HG02678 (cell line): ENCODE measurements around the gene GAS7.
"Not testable (repeated sequence)": the region's sequence is repeated elsewhere in the genome, so short reads cannot be mapped to it uniquely, and the experiment has no call there.

Source experiments
- ATAC-seq: cut with Tn5 transposase; IDR thresholded peaks from one replicate; pipeline ENCODE4 v1.9.1; 2021; ENCODE audit warnings: mild to moderate bottlenecking, moderate library complexity; ENCODE audit not compliant: unreplicated experiment

GAS7 gene

DNA sequence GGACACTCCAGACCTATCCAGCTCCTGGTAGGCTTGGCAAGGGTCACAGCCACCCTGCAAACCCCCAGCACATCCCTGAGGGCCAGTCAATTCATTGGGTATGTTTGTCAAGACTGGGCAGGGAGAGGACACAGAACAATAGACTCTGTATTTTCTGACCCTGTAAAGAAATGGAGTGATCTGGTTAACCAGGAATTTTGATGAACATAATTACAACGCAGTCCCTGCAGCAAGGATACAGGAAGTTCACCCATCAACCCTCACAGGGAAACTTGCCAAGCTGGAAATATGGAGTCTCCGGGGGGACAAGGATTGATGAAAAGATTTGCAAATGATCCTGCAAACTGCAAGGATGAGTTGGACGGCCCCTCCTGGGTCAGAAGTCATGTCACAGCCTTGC is 167.3 kb downstream of the GAS7 start:
- ATAC-seq = no peak

DNA sequence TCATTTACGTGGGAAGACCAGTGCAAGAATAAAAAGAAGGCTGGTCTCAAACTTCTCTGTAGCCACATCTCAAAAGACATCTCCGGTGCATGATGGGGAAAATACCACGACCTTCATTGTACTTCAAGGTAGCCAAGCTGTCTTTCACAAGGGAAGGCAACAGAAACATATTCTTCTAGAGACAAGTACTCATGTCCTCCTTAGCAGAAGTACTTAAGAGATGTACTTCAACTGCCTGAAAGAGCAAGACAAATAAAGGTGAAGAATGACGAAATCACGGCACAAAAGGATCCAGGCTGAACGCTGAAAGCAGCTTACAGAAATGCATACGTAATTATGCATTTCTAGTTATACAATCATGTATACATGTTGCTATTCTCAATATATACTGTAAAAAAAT is 169.3 kb downstream of the GAS7 start:
- no peak for ATAC-seq

DNA sequence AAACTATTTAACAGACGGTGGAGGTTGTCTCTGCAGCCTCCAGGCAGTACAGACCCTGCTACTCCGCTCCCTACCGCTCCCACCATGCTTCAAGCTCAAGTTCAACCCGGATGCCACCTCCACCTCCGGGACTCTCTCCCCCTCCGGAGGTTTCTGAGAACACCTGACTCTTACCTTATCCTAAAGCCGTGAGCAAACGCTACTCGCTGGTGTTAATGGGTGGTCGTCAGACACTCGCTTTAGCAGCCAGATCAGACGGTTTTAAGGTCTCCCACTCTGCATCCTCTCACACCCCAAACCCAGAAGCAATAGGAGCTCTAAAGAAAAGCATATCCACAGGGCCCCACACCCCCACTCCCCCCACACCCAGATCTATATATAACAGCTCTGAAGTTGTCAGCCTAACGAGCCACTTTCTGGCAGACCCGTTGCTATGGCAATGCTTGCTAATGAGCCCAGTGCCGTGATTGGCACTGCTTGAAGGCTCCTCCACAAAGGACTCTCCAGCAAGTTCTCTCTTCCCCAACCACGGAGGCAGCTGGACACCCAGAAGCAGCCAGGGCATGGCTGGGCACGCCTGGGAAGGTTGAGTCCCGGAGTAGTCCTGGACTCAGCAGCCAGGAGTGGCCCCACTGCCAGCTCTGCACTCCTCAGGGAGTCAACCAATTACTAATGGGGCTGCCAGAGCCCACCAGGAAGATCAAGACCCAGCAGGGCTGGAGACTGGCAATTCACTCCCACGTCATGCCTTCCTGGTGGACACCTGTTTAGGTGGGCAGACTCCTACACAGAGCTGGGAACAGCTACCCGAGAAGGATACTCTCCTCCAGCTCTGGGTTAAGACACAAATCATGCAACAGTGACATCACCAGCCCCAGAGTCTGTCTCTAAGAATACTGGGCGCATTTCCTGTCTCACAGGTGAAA is 172.2 kb downstream of the GAS7 start:
- ATAC-seq = no peak

DNA sequence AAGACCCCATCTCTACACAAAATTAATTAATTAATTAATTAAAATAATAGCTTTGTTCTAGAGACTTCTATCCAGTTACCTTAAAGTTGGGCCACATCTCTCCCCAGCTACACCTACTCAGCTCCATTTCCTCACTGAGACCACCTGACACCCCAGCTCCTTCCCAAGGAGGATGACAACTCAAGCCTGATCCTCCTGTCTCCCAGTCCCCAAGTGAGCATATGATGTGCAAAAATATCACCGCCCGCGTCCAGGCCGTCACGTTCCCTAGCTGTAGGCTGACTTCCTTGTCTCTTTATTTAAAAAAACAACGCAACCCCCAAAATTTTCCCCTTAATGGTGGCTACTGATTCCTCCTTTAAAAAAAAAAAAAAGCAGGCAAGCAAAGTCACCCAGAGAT is 173.2 kb downstream of the GAS7 start:
- no peak for ATAC-seq

DNA sequence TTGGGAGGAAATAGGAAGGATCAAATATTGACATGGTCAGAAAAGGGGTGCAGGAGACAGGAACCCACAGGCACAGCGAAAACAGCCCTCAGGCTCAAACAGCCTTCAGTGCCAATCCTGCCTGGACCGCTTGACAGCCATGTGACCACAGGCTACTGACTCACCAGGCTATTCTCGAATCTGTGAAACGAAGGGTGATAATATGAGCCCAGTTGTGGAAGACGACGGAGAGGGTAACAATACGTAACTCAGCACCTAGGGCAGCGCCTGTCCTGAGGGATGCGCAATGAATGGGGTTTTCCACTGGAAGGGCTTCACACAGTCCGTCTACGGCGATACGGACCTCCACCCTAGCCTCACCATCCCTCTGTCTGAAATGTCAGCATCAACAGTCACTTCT is 176.0 kb downstream of the GAS7 start:
- ATAC-seq = no peak

DNA sequence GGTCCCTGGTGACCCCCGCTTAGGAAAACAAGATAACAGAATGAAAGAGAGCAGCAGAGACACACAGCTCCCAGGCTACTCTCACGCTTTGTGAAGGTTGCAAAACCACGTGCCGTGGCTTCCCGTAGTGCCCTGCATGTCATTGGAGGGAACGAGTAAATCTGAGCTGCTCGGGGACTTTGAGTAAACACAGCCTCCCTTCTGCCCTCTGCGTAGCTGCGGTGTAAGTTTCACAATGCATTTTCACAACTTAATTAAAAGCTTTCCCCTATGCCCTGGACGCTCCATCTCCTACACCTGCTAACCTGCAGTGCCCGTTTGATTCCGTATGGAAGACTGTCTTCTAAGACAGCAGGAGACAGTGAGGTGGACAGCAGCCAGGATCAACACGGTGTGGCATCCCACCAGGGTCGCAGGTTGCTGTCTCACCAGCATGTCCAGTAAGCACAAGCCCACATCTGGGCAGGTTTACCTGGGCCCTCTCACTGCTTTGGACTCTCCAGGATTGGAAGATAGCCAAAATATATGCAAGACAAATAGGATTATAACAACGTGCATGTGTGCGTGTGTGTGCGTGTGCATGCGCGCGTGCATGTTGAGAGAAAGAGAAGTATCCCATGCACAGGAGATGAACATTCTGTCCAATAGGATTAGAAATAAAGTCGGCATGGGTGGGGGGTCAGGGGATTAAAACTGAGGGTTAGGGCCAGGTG is 177.0 kb downstream of the GAS7 start:
- ATAC-seq = no peak

DNA sequence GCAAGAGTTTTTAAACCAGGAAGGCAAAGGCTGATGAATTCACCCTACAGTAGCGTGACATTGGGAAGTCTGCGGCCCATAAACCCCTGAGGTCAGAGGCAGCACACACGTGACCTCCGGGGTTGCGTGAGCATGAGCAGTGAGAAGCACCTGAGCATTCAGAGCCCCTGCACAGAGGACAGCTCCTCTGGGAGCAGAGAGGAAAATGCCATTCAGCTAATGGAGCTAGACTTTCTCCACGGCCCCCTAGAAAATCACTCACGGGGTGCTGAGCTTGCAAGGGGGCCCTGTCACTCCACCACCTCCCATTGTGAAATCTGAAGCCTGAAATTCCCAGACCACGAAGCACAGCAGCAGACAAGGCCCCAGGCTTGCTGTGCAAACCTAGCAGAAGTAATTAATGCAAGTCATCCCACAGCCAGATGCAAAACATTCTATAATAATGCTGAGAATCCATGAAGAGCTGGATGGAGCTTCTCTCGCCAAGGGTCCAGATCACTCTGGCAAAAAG is 178.4 kb downstream of the GAS7 start:
- ATAC-seq = no peak

DNA sequence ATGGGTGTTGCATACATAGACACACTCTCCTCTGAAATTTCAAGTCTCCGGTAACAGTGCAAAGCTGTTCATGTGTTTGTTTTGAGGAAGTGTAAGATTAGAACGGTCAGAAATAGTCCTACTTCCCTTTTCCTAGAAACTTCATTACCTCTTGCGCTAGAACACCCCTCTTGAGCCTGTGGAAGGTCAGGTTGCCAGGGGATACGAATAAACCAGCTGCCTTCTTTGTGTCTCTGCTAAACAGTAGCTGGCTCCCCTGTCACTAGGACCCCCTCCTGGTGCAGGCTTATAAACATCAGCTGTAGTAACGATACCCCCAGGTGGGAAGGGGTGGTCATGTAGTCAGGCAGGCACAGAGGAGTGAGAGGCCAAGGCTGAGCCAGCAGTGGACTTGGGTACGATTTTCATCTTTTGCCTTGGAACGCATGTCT is 179.9 kb downstream of the GAS7 start:
- ATAC-seq = peak; percentile 57

DNA sequence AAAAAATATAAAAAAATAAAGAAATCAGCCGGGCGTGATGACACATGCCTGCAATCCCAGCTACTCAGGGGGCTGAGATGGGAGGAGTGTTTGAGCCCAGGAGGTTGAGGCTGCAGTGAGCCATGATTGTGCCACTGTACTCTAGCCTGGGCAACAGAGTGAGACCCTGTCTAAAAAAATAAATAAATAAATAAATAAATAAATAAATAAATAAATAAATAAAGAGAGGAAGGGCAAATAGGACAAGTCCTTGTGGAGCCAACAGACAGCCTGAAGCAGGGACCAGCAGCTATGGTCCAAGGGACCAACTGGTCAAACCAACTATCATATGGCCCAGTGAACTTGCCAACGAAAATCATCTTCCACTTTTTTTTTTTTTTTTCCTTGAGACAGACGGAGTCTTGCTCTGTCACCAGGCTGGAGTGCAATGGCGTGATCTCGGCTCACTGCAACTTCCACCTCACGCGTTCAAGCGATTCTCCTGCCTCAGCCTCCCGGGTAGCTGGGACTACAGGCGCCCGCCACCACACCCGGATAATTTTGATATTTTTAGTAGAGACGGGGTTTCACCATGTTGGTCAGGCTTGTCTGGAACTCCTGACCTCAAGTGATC is 181.3 kb downstream of the GAS7 start:
- not testable (repeated sequence) for ATAC-seq

DNA sequence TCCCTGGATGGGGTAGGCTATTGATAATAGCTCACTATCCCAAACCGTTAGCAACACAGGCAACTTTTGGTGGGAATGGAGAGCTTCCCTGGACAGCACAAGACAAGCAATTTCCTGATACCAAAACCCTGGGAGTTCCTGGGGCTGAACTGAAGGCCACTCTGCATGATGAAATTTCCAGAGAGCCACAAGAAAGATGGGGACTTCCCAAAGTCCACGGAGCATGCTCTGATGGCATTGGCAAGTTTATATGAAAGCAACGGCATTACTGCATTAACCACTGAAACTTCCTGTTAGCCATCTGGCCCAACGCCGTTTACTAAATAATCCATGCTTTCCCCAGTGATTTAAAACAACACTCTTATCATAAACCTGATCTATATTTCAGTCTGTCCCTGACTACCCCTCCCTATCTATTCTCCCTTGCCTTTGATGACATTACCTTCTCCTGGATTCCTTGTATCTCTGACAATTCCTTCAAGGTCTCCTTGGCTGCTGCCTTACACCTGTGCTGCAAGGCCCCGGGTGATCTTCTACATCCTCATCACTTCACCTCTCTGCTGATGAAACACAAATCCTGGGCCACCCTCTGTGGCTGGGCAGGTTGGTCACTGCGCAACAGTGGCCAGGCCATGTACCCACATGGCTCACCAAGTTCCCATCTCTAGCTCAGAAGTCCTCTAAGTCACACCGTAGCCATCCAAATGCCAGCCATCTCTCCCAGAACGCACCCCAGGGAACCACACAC is 184.9 kb downstream of the GAS7 start:
- peak; percentile 72 for ATAC-seq

DNA sequence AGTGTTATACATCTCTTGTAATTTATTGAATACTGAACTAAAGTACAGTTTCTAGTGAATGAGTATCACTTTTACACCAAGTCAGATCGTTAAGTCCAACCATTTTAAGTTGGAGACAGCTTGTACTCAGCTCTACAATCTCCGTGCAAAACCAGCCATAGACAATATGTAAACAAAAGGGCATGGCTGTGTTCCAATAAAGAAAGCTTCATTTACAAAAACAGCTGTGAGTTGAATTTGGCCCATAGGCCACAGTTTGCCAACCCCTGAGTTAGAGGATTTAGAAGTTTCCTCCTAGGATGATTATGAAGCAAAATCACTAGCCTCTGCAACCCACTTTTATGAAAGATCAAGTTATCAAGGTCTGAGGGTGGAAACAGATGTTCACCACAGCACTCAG is 187.7 kb downstream of the GAS7 start:
- ATAC-seq = no peak

DNA sequence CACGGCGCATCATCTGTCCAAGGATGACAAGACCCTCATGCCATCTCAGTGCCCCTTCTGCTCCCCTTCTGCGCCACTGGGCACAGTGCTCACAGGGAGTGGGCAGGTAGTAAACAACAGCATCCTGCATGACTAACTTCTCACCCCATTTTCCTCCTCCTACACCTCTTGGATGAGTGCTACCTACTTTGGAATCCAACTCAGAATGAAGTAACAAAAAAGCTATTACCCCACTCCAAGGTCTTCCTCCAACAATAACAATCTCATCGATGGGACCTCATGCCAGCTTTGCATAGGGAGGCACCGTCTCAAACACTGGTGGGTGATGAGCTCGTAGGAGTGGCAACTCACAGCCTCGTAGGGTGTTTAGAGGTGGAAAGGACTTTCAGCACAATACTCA is 194.7 kb downstream of the GAS7 start:
- ATAC-seq = no peak

DNA sequence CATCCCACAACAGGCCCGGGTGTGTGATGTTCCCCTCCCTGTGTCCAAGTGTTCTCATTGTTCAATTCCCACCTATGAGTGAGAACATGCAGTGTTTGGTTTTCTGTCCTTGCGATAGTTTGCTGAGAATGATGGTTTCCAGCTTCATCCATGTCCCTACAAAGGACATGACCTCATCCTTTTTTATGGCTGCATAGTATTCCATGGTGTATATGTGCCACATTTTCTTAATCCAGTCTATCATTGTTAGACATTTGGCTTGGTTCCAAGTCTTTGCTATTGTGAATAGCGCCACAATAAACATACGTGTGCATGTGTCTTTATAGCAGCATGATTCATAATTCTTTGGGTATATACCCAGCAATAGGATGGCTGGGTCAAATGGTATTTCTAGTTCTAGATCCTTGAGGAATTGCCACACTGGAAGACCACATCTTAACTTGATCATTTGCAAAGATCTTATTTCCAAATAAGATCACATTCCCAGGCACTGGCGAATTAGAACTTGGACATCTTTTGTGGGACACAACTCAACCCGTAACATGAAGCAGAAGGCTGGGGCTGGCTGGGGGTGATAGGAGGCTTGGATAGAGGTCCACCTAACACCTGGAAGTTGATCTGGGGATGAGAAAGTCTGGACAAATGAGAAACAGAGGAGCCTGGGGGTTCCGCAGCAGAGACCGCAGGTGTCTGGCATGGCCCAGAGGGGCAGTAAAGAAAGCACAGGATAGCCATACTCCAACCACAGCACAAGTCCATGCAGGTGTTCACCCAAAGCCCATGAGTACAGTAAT is 195.6 kb downstream of the GAS7 start:
- ATAC-seq = not testable (repeated sequence)

DNA sequence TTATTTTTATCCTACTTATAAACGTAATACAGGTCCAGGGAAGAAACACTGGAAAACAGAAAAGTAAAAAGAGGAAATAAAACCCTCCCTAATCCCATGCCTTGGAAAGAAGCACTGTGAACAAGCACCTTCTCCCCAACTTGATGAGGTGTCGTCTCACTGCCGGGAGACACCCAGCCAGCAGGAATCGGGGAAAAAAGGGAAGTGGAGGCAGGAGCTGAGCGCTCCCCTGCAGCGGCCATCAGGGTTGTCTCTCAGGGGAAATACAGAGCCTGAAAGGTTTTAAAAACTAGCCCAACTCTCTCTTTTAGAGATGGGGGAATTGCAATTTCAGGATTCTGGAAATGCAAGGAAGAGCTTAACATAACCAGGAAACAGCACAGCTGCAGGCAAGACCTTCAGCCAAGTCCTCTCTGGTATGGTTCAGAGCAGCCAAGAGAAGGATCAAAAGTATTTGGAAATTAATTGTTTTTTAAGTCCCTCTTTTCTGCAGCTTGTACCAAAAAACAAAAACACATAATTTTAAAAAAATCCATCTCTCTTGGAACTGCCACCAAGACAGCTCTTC is 197.0 kb downstream of the GAS7 start:
- ATAC-seq = no peak

DNA sequence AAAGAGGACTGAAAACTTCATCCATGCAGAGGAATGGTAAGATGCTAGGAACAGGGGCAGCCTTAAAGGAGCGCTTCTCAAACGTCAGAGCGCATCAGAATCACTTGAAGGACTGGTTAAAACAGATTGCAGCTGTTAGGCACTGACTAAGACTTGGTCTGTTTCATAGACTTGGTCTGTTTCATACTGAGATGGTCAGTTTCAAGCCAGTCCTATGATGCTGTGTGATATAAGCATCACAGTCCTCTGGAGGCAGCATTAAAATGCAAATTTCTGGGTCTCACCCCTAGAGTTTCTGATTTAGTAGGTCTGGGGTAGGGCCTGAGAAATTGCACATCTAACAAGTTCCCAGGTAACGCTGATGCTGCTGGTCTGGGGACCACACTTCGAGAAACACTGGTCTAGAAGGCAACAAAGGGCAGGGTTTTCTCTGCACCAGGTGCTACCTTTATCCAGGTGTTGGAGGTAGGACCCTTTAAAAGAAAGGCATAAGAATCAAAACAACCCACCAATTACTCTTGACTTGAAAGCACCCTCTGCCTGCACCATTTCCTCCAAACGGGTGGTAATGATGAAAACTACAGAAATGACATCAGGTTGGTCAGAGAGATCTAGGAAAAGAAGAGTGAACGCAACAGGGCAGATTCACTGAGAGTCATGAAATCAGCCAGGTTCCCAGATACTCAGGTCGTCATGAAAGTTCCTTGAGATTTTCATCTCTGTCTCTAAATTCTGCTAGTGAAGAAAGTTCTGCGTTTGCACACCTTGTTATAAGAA is 198.3 kb downstream of the GAS7 start:
- peak; percentile 58 for ATAC-seq

DNA sequence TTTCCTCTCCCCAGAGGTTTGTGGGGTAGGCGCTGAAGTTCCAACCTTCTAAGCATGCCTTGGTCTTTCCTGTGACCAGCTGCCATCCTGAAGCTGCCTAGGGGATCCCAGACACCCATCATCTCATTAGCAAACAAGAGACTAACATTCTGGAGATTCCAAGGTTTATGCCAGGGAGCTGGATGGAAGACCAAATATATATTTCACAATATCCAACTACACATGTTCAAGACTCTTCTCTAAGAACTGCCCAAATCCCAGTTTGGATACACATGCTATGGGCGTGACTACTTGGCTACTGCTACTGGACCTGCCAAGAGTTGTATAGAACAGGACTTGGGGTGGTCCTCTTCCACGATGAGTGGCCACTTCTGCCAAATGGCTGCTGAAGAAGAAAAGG is 200.3 kb downstream of the GAS7 start:
- no peak for ATAC-seq

DNA sequence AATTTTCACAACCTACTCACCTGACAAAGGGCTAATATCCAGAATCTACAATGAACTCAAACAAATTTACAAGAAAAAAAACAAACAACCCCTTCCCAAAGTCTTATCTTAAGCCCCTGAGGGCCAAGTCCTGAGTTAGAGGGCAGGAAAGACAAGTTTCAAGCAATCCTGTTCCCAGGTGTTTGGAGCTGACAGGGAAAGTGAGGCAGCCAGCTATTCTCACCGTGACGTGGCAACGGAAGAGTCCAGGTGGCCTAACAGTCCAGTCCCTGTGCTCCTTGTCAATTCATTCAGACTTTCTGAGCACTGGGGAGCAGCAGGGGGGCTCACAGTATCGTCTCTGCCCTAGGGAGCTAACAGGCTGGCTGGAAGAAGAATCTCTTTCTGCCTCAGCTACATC is 203.6 kb downstream of the GAS7 start:
- no peak for ATAC-seq

DNA sequence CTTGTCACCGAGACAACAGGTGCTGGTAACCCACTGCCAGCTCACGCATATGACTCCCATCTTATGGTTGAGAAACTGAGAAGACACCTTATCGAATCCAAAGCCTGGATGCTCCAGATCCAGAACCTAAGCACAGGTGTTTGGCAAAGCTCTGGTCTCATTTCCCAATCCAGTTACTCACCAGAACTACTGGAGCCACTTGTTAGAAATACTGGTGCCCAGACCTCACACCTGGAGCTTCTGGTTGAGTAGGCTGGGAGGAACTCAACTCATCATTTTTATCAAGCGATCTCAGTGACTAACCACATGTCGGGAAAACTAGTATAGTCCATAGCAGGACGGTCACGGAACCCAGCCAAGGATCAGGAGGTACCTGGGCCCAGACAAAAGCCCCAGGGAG is 206.6 kb downstream of the GAS7 start:
- ATAC-seq = no peak

DNA sequence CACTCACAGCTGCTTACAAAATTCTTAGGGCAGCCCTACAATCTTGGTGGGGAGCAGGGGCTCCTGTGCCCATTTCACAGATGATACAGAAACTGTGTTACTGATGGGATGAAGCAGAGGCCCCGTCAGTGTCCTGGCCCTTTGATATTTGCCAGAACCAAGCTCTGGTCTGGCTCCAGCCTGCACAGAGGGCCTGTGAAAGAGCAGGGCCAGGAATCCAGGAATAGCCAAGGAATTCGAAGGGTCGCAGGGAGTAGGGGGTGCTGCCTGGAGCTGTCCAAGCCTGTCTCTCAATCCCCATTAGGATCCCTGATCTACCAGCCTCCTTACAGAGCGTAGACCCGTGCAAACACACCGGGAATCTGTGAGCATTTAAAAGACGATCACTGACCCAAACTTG is 207.1 kb downstream of the GAS7 start:
- no peak for ATAC-seq
